Neuron (in vitro differentiated cells): ENCODE data around the gene LDLRAD4.

Experiments used
- H2AFZ ChIP-seq: one replicate; pipeline ENCODE4 v1.6.1; 2013; ENCODE audit warnings: low read depth, mild to moderate bottlenecking, inconsistent platforms, low read length, moderate library complexity
- H3K27me3 ChIP-seq: one replicate; pipeline ENCODE4 v1.6.1; 2013; ENCODE audit warnings: low read length; ENCODE audit not compliant: insufficient read depth
- H3K36me3 ChIP-seq: one replicate; pipeline ENCODE4 v1.6.1; 2013; ENCODE audit warnings: low read length; ENCODE audit not compliant: insufficient read depth
- H3K4me1 ChIP-seq: one replicate; pipeline ENCODE4 v1.6.1; 2013; ENCODE audit warnings: low read length; ENCODE audit not compliant: insufficient read depth
- H3K4me3 ChIP-seq: 2 replicates; pipeline ENCODE4 v1.5.1; 2013; ENCODE audit warnings: mild to moderate bottlenecking, low read length, moderate library complexity
- H3K9me3 ChIP-seq: one replicate; pipeline ENCODE4 v1.6.1; 2013; ENCODE audit warnings: low read length

The LDLRAD4 gene

GRCh38 chr18:13379930-13380690 lies 161.6 kb downstream of the LDLRAD4 start:
- H3K4me1 ChIP-seq, result peaks cover 44% of the 10 kb centered on the region
- no peaks in the 10 kb centered on the region for H3K9me3 ChIP-seq
- H3K4me3 ChIP-seq, result no peak overlapping the region
- H3K27me3 ChIP-seq, result no peaks in the 10 kb centered on the region
- H3K36me3 ChIP-seq, result no peaks in the 10 kb centered on the region
- H2AFZ ChIP-seq, result no peak overlapping the region

- H3K4me3 ChIP-seq, result no peak overlapping the region
- H3K9me3 ChIP-seq, result no peaks in the 10 kb centered on the region
- no peaks in the 10 kb centered on the region for H3K27me3 ChIP-seq
- peaks cover 38% of the 10 kb centered on the region for H3K4me1 ChIP-seq
- no peak overlapping the region for H2AFZ ChIP-seq
- H3K36me3 ChIP-seq, result no peaks in the 10 kb centered on the region
These were observed 162.1 kb downstream of the LDLRAD4 start for GRCh38 chr18:13380691-13381070.

GRCh38 chr18:13381331-13381730 lies 162.8 kb downstream of the LDLRAD4 start:
- Histone ChIP-seq H2AFZ (no peak overlapping the region), H3K27me3 (no peaks in the 10 kb centered on the region), H3K4me3 (no peak overlapping the region)

GRCh38 chr18:13381944-13382365 lies 163.4 kb downstream of the LDLRAD4 start:
- no peaks in the 10 kb centered on the region for H3K36me3 ChIP-seq
- peak overlapping the region; percentile 23 for H3K4me3 ChIP-seq
- H3K4me1 ChIP-seq, result peaks cover 33% of the 10 kb centered on the region
- H3K27me3 ChIP-seq, result no peaks in the 10 kb centered on the region
- H2AFZ ChIP-seq, result peak overlapping the region; percentile 15
- H3K9me3 ChIP-seq, result no peaks in the 10 kb centered on the region

More at GRCh38 chr18:13381331-13381730, 162.8 kb downstream of the LDLRAD4 start:
- peaks cover 33% of the 10 kb centered on the region for H3K4me1 ChIP-seq
- H3K9me3 ChIP-seq, result no peaks in the 10 kb centered on the region
- no peaks in the 10 kb centered on the region for H3K36me3 ChIP-seq

GRCh38 chr18:13382366-13382953 lies 163.9 kb downstream of the LDLRAD4 start:
- H3K4me1 ChIP-seq, result peaks cover 33% of the 10 kb centered on the region

GRCh38 chr18:13382954-13383827 lies 164.6 kb downstream of the LDLRAD4 start:
- Histone ChIP-seq H3K4me1 (peaks cover 33% of the 10 kb centered on the region), H3K27me3 (no peaks in the 10 kb centered on the region), H3K36me3 (no peaks in the 10 kb centered on the region), H3K9me3 (no peaks in the 10 kb centered on the region), H3K4me3 (no peak overlapping the region), H2AFZ (no peak overlapping the region)

More at GRCh38 chr18:13382366-13382953, 163.9 kb downstream of the LDLRAD4 start:
- Histone ChIP-seq H3K36me3 (no peaks in the 10 kb centered on the region), H3K27me3 (no peaks in the 10 kb centered on the region), H3K4me3 (peak overlapping the region; percentile 23), H3K9me3 (no peaks in the 10 kb centered on the region), H2AFZ (peak overlapping the region; percentile 15)

GRCh38 chr18:13386891-13387801 lies 168.6 kb downstream of the LDLRAD4 start:
- H3K36me3 ChIP-seq, result no peaks in the 10 kb centered on the region
- no peaks in the 10 kb centered on the region for H3K9me3 ChIP-seq
- H2AFZ ChIP-seq, result no peak overlapping the region
- peaks cover 7% of the 10 kb centered on the region for H3K4me1 ChIP-seq
- H3K27me3 ChIP-seq, result no peaks in the 10 kb centered on the region
- H3K4me3 ChIP-seq, result no peak overlapping the region

GRCh38 chr18:13387855-13388548 lies 169.4 kb downstream of the LDLRAD4 start:
- no peaks in the 10 kb centered on the region for H3K36me3 ChIP-seq
- no peaks in the 10 kb centered on the region for H3K9me3 ChIP-seq
- no peaks in the 10 kb centered on the region for H3K4me1 ChIP-seq
- H3K27me3 ChIP-seq, result no peaks in the 10 kb centered on the region
- no peak overlapping the region for H3K4me3 ChIP-seq
- no peak overlapping the region for H2AFZ ChIP-seq

- H3K4me1 ChIP-seq, result no peaks in the 10 kb centered on the region
- no peaks in the 10 kb centered on the region for H3K36me3 ChIP-seq
- H3K27me3 ChIP-seq, result no peaks in the 10 kb centered on the region
- no peak overlapping the region for H2AFZ ChIP-seq
- no peak overlapping the region for H3K4me3 ChIP-seq
- H3K9me3 ChIP-seq, result no peaks in the 10 kb centered on the region
These were observed 170.3 kb downstream of the LDLRAD4 start for GRCh38 chr18:13388586-13389490.

GRCh38 chr18:13389491-13390131 lies 171.1 kb downstream of the LDLRAD4 start:
- Histone ChIP-seq H3K9me3 (no peaks in the 10 kb centered on the region), H3K36me3 (no peaks in the 10 kb centered on the region)

GRCh38 chr18:13390196-13390595 lies 171.6 kb downstream of the LDLRAD4 start:
- H3K36me3 ChIP-seq, result no peaks in the 10 kb centered on the region
- H3K4me1 ChIP-seq, result no peaks in the 10 kb centered on the region
- H2AFZ ChIP-seq, result no peak overlapping the region
- H3K27me3 ChIP-seq, result no peaks in the 10 kb centered on the region
- no peaks in the 10 kb centered on the region for H3K9me3 ChIP-seq
- H3K4me3 ChIP-seq, result no peak overlapping the region

More at GRCh38 chr18:13389491-13390131, 171.1 kb downstream of the LDLRAD4 start:
- H3K27me3 ChIP-seq, result no peaks in the 10 kb centered on the region
- no peaks in the 10 kb centered on the region for H3K4me1 ChIP-seq
- no peak overlapping the region for H2AFZ ChIP-seq
- no peak overlapping the region for H3K4me3 ChIP-seq
